ENCODE data around the gene TMEM179.

TMEM179 gene

GRCh38 chr14:104596927-104597351 is 7.6 kb downstream of the TMEM179 start:
- Histone ChIP-seq H3K9me3 (ENCODE audit: insufficient read depth, low read length, severe bottlenecking) (no peaks in the 10 kb centered on the region), H3K4me2 (ENCODE audit: insufficient read depth, low read length) (no peak overlapping the region), H4K20me1 (ENCODE audit: insufficient read depth, low read length) (no peaks in the 10 kb centered on the region), H3K9ac (ENCODE audit: low read depth, low read length) (no peak overlapping the region), H3K27ac (ENCODE audit: low read length) (no peak overlapping the region), H2AFZ (ENCODE audit: low read depth, low read length) (no peak overlapping the region), H3K4me1 (ENCODE audit: insufficient read depth, low read length) (no peaks in the 10 kb centered on the region), H3K27me3 (ENCODE audit: insufficient read depth, low read length, poor library complexity) (no peaks in the 10 kb centered on the region), H3K36me3 (ENCODE audit: insufficient read depth, low read length) (no peaks in the 10 kb centered on the region), H3K79me2 (ENCODE audit: insufficient read depth, low read length) (no peaks in the 10 kb centered on the region), H3K4me3 (ENCODE audit: low read depth in 1 of 2, low read length in 2 of 2) (no peak overlapping the region)
- DNase-seq (no peak), ATAC-seq (ENCODE audit: insufficient read depth, low read depth) (no peak)
- TF ChIP-seq CTCF (IDR thresholded peaks at IDR 0.05; ENCODE audit: borderline replicate concordance, extremely low read depth, low read length, poor library complexity, severe bottlenecking) (no peak), EZH2 (IDR thresholded peaks at IDR 0.05; ENCODE audit: borderline replicate concordance, low read depth, low read length, severe bottlenecking) (no peak)

GRCh38 chr14:104596451-104596918 is 8.1 kb downstream of the TMEM179 start:
- Histone ChIP-seq H3K27ac (ENCODE audit: low read length) (no peak overlapping the region), H4K20me1 (ENCODE audit: insufficient read depth, low read length) (no peaks in the 10 kb centered on the region), H3K9me3 (ENCODE audit: insufficient read depth, low read length, severe bottlenecking) (no peaks in the 10 kb centered on the region), H3K4me3 (ENCODE audit: low read depth in 1 of 2, low read length in 2 of 2) (no peak overlapping the region), H3K4me2 (ENCODE audit: insufficient read depth, low read length) (no peak overlapping the region), H3K4me1 (ENCODE audit: insufficient read depth, low read length) (no peaks in the 10 kb centered on the region), H3K9ac (ENCODE audit: low read depth, low read length) (no peak overlapping the region), H3K36me3 (ENCODE audit: insufficient read depth, low read length) (no peaks in the 10 kb centered on the region), H2AFZ (ENCODE audit: low read depth, low read length) (no peak overlapping the region), H3K79me2 (ENCODE audit: insufficient read depth, low read length) (no peaks in the 10 kb centered on the region), H3K27me3 (ENCODE audit: insufficient read depth, low read length, poor library complexity) (no peaks in the 10 kb centered on the region)
- DNase-seq: no peak
- no peak for ATAC-seq (ENCODE audit: insufficient read depth, low read depth)
- no peak for TF ChIP-seq EZH2 (IDR thresholded peaks at IDR 0.05; ENCODE audit: borderline replicate concordance, low read depth, low read length, severe bottlenecking)

- no peaks in the 10 kb centered on the region for H3K9me3 ChIP-seq (ENCODE audit: insufficient read depth, low read length, severe bottlenecking)
- H3K9ac ChIP-seq (ENCODE audit: low read depth, low read length): no peak overlapping the region
- ATAC-seq (ENCODE audit: insufficient read depth, low read depth) (no peak), DNase-seq (no peak)
- no peak for TF ChIP-seq EZH2 (IDR thresholded peaks at IDR 0.05; ENCODE audit: borderline replicate concordance, low read depth, low read length, severe bottlenecking)
- no peak for TF ChIP-seq CTCF (IDR thresholded peaks at IDR 0.05; ENCODE audit: borderline replicate concordance, extremely low read depth, low read length, poor library complexity, severe bottlenecking)
- H4K20me1 ChIP-seq (ENCODE audit: insufficient read depth, low read length): no peaks in the 10 kb centered on the region
- no peaks in the 10 kb centered on the region for H3K27me3 ChIP-seq (ENCODE audit: insufficient read depth, low read length, poor library complexity)
- no peak overlapping the region for H3K27ac ChIP-seq (ENCODE audit: low read length)
- no peaks in the 10 kb centered on the region for H3K4me1 ChIP-seq (ENCODE audit: insufficient read depth, low read length)
- H3K36me3 ChIP-seq (ENCODE audit: insufficient read depth, low read length): no peaks in the 10 kb centered on the region
- H3K4me2 ChIP-seq (ENCODE audit: insufficient read depth, low read length): no peak overlapping the region
- no peak overlapping the region for H2AFZ ChIP-seq (ENCODE audit: low read depth, low read length)
- H3K79me2 ChIP-seq (ENCODE audit: insufficient read depth, low read length): no peaks in the 10 kb centered on the region
- no peak overlapping the region for H3K4me3 ChIP-seq (ENCODE audit: low read depth in 1 of 2, low read length in 2 of 2)
Observed at GRCh38 chr14:104595911-104596450, 8.6 kb downstream of the TMEM179 start.

- Histone ChIP-seq H2AFZ (ENCODE audit: low read depth, low read length) (no peak overlapping the region), H4K20me1 (ENCODE audit: insufficient read depth, low read length) (no peaks in the 10 kb centered on the region), H3K36me3 (ENCODE audit: insufficient read depth, low read length) (no peaks in the 10 kb centered on the region), H3K27me3 (ENCODE audit: insufficient read depth, low read length, poor library complexity) (no peaks in the 10 kb centered on the region), H3K27ac (ENCODE audit: low read length) (no peak overlapping the region), H3K9me3 (ENCODE audit: insufficient read depth, low read length, severe bottlenecking) (no peaks in the 10 kb centered on the region), H3K4me2 (ENCODE audit: insufficient read depth, low read length) (no peak overlapping the region), H3K9ac (ENCODE audit: low read depth, low read length) (no peak overlapping the region), H3K4me3 (ENCODE audit: low read depth in 1 of 2, low read length in 2 of 2) (no peak overlapping the region), H3K79me2 (ENCODE audit: insufficient read depth, low read length) (no peaks in the 10 kb centered on the region), H3K4me1 (ENCODE audit: insufficient read depth, low read length) (no peaks in the 10 kb centered on the region)
- DNase-seq (no peak), ATAC-seq (ENCODE audit: insufficient read depth, low read depth) (no peak)
- TF ChIP-seq EZH2 (IDR thresholded peaks at IDR 0.05; ENCODE audit: borderline replicate concordance, low read depth, low read length, severe bottlenecking) (no peak), CTCF (IDR thresholded peaks at IDR 0.05; ENCODE audit: borderline replicate concordance, extremely low read depth, low read length, poor library complexity, severe bottlenecking) (no peak)
Observed at GRCh38 chr14:104595116-104595675, 9.4 kb downstream of the TMEM179 start.

Data from DND-41 (cell line).